Adipocyte (in vitro differentiated cells): ENCODE data around the gene IFNA16.
A peak's percentile ranks its signal among the peaks of the same experiment; 100 is the strongest.
"Not testable (repeated sequence)": the region's sequence is repeated elsewhere in the genome, so short reads cannot be mapped to it uniquely, and the experiment has no call there.

Source experiments
- DNase-seq: peaks from one replicate; pipeline ENCODE4 v3.0.0-alpha.2; 2015; ENCODE audit warnings: low read depth
- H3K27me3 ChIP-seq: replicated peaks from 2 replicates; pipeline ENCODE4 v1.7.0; 2013; ENCODE audit warnings: mild to moderate bottlenecking, low read length, moderate library complexity; ENCODE audit not compliant: control insufficient read depth, insufficient read depth
- H3K36me3 ChIP-seq: 2 replicates; pipeline ENCODE4 v1.7.0; 2013; ENCODE audit warnings: low read length, mild to moderate bottlenecking, moderate library complexity; ENCODE audit not compliant: control insufficient read depth, insufficient read depth, severe bottlenecking
- H3K4me1 ChIP-seq: 2 replicates; pipeline ENCODE4 v1.7.0; 2013; ENCODE audit warnings: mild to moderate bottlenecking, low read length, moderate library complexity; ENCODE audit not compliant: control insufficient read depth, insufficient read depth
- H3K4me3 ChIP-seq: 2 replicates; pipeline ENCODE4 v1.7.0; 2013; ENCODE audit warnings: mild to moderate bottlenecking, low read length, moderate library complexity
- H3K9ac ChIP-seq: 2 replicates; pipeline ENCODE4 v1.7.0; 2013; ENCODE audit warnings: mild to moderate bottlenecking, low read length, moderate library complexity
- H3K9me3 ChIP-seq: 2 replicates; pipeline ENCODE4 v1.7.0; 2013; ENCODE audit warnings: mild to moderate bottlenecking, low read length, moderate library complexity; ENCODE audit not compliant: control insufficient read depth

IFNA16 gene

DNA sequence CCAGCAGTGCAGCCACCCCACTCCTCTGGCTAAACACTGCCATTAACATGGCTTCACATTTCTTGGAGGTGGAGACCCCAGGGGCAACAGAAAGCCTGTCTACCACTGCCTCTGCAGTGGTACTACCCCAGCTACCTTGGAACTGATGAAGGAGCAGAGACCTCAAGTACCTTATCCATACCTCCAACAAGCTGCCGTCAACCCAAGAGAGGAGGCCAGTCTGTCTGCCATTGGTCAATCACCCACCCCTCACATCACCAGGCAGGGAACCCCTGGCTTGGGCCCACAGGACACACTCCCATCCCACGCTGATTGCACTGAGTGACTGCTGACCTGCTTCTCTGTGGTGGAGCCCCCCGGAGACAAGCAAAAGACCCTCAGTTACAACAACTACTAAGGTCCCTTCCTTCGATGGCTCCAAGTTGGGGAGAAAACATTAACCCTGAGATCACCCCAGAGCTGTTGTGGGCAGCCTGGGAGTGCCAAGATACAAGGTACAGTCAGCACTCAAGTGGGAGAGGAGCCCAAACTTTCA is 17.1 kb upstream of the IFNA16 start:
- H3K4me1 ChIP-seq = no peaks in the 10 kb centered on the region
- no peaks in the 10 kb centered on the region for H3K9me3 ChIP-seq
- H3K27me3 ChIP-seq = no peaks in the 10 kb centered on the region
- no peak overlapping the region for H3K9ac ChIP-seq
- DNase-seq = no peak
- H3K36me3 ChIP-seq = no peaks in the 10 kb centered on the region
- H3K4me3 ChIP-seq = no peak overlapping the region

DNA sequence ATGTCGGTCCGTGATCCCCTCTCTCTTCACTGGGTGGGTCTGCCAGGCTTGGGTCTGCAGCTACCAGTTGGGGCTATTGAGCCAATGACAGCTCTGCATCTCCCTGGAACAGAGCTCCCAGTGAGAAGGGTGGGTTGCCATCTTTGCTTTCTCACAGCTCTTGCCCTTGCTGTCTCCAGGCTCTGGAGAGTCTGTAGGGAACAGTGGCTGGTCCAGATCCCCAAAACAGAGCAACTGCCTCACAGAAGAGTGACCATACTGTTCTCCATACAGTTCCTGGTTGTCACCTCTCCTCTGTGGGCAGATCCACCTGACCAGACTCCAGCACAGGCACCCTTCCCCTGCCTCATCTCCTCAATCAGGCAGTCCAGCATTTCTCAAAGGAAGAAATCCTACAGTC is 16.1 kb upstream of the IFNA16 start:
- no peaks in the 10 kb centered on the region for H3K27me3 ChIP-seq
- H3K4me3 ChIP-seq = no peak overlapping the region
- no peak for DNase-seq
- H3K4me1 ChIP-seq = no peaks in the 10 kb centered on the region
- H3K9me3 ChIP-seq = no peaks in the 10 kb centered on the region
- no peaks in the 10 kb centered on the region for H3K36me3 ChIP-seq
- no peak overlapping the region for H3K9ac ChIP-seq

DNA sequence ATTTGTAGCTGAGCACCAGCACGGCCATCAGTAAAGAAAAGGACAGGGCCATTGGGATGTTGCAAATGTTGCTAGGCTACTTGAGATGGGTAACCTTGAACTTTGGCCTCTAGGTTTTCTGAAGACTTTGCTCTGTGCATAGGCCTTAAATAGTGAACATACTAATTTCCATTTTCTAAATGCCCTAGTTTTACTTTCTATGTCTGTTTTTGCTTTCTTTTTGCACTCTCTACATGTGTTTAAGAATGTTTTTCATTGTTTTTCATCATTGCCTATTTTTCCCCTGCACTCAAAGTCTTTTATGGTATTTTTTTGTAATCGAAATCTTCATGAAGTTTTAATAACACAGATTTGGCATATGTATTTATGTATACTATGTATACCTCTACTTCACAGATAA is 11.0 kb upstream of the IFNA16 start, which contains the start of gene IFNA17:
Gene IFNA17 (minus strand): TSS at position 101 of the 400 bp plus-strand sequence. CDS start 49 bp downstream, at position 52.
- no peaks in the 10 kb centered on the region for H3K4me1 ChIP-seq

DNA sequence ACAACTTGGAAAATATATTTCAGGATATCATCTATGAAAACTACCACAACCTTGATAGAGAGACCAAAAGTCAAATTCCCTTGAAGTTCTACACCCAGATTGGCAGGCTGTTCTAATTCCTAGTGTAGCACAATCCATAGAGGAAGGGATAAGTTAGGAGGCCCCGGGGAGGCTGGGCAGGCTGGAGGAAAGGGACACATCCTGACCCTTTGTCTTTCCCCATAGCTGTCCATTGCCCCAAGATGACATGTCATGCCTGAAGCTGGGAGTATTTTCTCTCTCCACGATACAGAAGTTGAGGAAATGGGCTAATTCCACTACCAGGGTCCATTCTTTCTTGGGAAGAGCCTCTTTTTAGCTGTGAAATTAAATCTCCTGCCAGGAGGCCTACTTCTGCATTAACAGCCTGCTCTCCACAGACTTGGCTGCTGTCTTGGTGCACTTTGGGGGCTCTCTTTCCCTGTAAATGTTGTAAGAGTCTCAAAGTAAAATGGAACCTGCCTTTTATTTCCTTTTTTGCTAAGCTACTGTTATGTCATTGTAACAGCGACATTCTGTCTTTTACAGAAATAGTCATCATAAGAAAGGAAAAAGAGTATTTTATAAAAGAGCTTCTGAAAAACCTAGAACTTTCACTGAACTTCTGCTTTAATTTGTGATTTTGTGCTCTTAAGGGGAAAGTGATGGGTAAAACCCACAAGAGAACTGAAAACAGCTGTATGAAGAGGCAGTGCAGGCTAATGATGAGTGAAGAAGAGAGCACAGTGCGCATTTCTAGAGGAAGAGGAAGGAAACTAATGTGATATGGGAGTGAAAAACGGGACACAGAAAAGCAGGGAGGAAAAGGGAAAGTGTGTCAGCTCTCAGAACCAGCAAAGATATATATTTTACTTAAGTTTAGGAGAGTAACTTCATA is 3.4 kb downstream of the IFNA16 start:
- not testable (repeated sequence) for H3K4me1 ChIP-seq, H3K9ac ChIP-seq, H3K9me3 ChIP-seq, H3K36me3 ChIP-seq, H3K27me3 ChIP-seq, H3K4me3 ChIP-seq
- peak; percentile 3 for DNase-seq

More for the DNA sequence above, 11.0 kb upstream of the IFNA16 start, which contains the start of gene IFNA17:
- Histone ChIP-seq H3K4me3 (no peak within 1 kb of the TSS), H3K9ac (no peak within 1 kb of the TSS), H3K9me3 (peaks cover 2% of the 10 kb centered on the region), H3K27me3 (no peaks in the 10 kb centered on the region), H3K36me3 (no peaks in the 10 kb centered on the region)
- no peak for DNase-seq

DNA sequence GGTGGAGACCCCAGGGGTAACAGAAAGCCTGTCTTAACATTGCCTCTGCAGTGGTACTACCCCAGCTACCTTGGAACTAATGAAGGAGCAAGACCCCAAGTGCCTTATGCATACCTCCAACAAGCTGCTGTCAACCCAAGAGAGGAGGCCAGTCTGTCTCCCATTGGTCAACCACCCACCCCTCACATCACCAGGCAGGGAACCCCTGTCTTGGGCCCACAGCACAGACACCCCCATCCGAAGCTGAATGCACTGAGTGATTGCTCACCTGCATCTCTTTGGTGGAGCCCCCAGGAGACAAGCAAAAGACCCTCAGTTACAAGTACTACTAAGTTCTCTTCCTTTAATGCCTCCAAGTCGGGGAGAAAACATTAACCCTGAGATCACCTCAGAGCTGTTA is 5.0 kb downstream of the IFNA16 start:
- DNase-seq, H3K4me3 ChIP-seq, H3K9me3 ChIP-seq, H3K9ac ChIP-seq, H3K4me1 ChIP-seq, H3K36me3 ChIP-seq, H3K27me3 ChIP-seq: not testable (repeated sequence)

DNA sequence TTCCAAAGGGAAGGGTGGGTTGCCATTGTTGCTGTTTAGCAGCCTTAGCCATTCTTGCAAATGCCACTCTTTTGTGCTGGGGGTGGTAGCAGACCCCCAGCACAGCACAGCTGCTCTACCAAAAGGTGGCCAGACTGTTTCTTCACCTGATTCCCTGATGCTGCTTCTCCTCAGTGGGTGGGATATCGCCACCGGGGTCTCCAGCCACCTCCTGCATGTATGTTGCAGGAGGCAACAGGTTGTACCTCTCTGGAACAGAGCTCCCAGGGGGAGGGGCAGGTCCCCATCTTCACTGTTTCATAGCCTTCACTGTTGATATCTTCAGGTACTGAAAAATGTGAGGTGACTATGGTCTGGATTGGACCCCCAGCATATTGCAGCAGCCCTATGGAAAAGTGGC is 6.3 kb downstream of the IFNA16 start:
- H3K36me3 ChIP-seq, DNase-seq, H3K4me1 ChIP-seq, H3K9me3 ChIP-seq, H3K27me3 ChIP-seq, H3K9ac ChIP-seq, H3K4me3 ChIP-seq: not testable (repeated sequence)

DNA sequence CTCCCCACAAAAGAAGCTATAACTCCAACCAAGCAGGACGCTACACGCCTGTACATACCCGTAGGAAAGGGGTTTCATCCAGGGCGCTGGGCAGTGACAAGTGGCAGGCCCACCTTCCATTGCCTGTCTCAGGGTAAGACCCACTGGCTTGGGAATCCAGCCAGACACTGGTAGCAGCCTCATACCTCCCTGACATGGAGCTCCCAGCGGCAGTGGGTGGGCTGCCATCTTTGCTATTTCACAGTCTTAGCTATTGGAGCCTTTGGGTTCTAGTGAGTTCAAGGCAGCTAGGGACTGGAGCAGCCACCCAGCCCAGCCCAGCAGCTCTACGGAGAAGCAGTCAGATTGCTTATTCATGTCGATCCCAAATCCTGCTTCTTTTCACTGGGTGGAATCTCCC is 6.8 kb downstream of the IFNA16 start:
- peaks cover 6% of the 10 kb centered on the region for H3K27me3 ChIP-seq
- H3K9ac ChIP-seq = no peak overlapping the region
- no peak for DNase-seq
- no peaks in the 10 kb centered on the region for H3K9me3 ChIP-seq
- H3K4me3 ChIP-seq = no peak overlapping the region
- H3K4me1 ChIP-seq = no peaks in the 10 kb centered on the region
- no peaks in the 10 kb centered on the region for H3K36me3 ChIP-seq

DNA sequence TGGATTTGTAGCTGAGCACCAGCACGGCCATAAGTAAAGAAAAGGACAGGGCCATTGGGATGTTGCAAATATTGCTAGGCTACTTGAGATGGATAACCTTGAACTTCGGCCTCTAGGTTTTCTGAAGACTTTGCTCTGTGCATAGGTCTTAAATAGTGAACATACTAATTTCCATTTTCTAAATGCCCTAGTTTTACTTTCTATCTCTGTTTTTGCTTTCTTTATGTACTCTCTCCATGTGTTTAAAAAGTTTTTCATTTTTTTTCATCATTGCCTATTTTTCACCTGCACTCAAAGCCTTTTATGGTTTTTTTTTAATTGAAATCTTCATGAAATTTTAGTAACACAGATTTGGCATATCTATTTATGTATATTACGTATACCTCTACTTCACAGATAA is 10.1 kb downstream of the IFNA16 start, which contains the start of gene IFNA10:
Gene IFNA10 (minus strand): TSS at position 101 of the 400 bp plus-strand sequence. CDS start 46 bp downstream, at position 55.
- not testable (repeated sequence) for H3K4me1 ChIP-seq, H3K9me3 ChIP-seq, H3K36me3 ChIP-seq, H3K27me3 ChIP-seq, H3K4me3 ChIP-seq, DNase-seq, H3K9ac ChIP-seq

DNA sequence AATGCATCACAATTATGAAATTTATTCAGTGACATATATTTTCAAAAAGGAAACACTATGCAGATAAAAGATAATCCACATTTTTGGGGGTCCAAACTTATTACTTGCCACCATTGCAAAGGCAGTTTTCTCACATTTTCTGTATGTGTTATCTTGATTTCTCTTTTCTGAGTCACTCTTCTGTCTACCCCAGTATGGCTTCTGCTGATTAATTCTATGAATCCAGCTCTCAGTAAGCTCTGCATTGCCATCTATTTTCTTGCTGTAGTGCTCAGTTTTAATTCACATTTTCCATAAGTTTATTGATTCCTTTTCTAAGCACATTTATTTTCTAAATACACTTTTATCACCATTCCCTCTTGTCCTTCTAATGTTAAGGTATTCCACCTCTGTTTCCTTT is 11.9 kb downstream of the IFNA16 start:
- H3K4me1 ChIP-seq = no peaks in the 10 kb centered on the region
- no peak overlapping the region for H3K9ac ChIP-seq
- no peak for DNase-seq
- H3K9me3 ChIP-seq = no peaks in the 10 kb centered on the region
- no peak overlapping the region for H3K4me3 ChIP-seq
- no peaks in the 10 kb centered on the region for H3K36me3 ChIP-seq
- peaks cover 1% of the 10 kb centered on the region for H3K27me3 ChIP-seq

DNA sequence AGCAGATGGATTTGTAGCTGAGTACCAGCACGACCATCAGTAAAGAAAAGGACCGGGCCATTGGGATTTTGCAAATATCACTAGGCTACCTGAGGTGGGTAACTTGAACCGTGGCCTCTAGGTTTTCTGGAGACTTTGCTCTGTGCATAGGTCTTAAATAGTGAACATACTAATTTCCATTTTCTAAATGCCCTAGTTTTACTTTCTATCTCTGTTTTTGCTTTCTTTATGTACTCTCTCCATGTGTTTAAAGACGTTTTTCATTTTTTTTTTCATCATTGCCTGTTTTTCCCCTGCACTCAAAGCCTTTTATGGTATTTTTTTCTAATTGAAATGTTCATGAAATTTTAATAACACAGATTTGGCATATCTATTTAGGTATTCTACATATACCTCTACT is 15.0 kb downstream of the IFNA16 start, which contains the start of gene IFNA7:
Gene IFNA7 (minus strand): TSS at position 101 of the 400 bp plus-strand sequence. CDS start 40 bp downstream, at position 61.
- not testable (repeated sequence) for H3K4me1 ChIP-seq

DNA sequence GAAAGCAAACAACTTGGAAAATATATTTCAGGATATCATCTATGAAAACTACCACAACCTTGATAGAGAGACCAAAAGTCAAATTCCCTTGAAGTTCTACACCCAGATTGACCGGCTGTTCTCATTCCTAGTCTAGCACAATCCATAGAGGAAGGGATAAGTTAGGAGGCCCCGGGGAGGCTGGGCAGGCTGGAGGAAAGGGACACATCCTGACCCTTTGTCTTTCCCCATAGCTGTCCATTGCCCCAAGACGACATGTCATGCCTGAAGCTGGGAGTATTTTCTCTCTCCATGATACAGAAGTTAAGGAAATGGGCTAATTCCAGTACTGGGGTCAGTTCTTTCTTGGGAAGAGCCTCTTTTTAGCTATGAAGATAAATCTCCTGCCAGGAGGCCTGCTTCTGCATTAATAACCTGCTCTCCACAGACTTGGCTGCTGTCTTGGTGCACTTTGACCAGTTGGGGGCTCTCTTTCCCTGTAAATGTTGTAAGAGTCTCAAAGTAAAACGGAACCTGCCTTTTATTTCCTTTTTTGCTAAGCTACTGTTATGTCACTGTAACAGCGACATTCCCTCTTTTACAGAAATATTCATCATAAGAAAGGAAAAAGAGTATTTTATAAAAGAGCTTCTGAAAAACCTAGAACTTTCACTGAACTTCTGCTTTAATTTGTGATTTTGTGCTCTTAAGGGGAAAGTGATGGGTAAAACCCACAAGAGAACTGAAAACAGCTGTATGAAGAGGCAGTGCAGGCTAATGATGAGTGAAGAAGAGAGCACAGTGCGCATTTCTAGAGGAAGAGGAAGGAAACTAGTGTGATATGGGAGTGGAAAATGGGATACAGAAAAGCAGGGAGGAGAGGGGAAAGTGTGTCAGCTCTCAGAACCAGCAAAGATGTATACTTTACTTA is 22.0 kb downstream of the IFNA16 start:
- H3K4me3 ChIP-seq, H3K36me3 ChIP-seq, H3K27me3 ChIP-seq, H3K4me1 ChIP-seq, H3K9me3 ChIP-seq, H3K9ac ChIP-seq: not testable (repeated sequence)
- DNase-seq = peak; percentile 41

More for the DNA sequence above, 15.0 kb downstream of the IFNA16 start, which contains the start of gene IFNA7:
- H3K27me3 ChIP-seq, H3K4me3 ChIP-seq, H3K36me3 ChIP-seq, H3K9me3 ChIP-seq, DNase-seq, H3K9ac ChIP-seq: not testable (repeated sequence)
